Pancreas (tissue), 10 donors: Measurements from ENCODE around the gene UQCC5. TPM values are rescaled to one million over a fixed set of nuclear protein-coding genes. Genes with fewer than 3 reads are reported as not detected.
A peak's percentile ranks its signal among the peaks of the same experiment; 100 is the strongest.

ENCODE experiments used
- ATAC-seq, 4 donors: fragments of 200-7000 bp; cut with Tn5 transposase; one replicate each; pipeline versions ENCODE4 v1.8.0 to v1.9.1; 2020; ENCODE audit warnings: mild to moderate bottlenecking in 4 of 4, moderate library complexity in 4 of 4
- DNase-seq, 6 donors: peaks; one replicate each; pipeline ENCODE4 v3.0.0-alpha.2; 2020
- FAIRE-seq: peaks from 2 replicates; lab custom pipeline; 2012; peaks lifted over from hg19 to GRCh38; lab: Jason Lieb, UNC
- H3K27ac ChIP-seq, 4 donors: fragments of 200-600 bp; sonication (generic); 1 replicate in 3 of 4; 2 replicates in 1 of 4; pipeline versions ENCODE4 v1.5.0 to v1.8.0; 2020
- H3K27me3 ChIP-seq, 4 donors: fragments of 200-600 bp; one replicate each; pipeline ENCODE4 v1.8.0; 2021
- H3K36me3 ChIP-seq, 3 donors: fragments of 200-600 bp; sonication (generic) in 1 of 3; one replicate each; pipeline versions ENCODE4 v1.5.0 to v1.8.0; 2020 to 2021
- H3K4me1 ChIP-seq, 3 donors: fragments of 200-600 bp; one replicate each; pipeline ENCODE4 v1.8.0; 2021
- H3K4me3 ChIP-seq, 4 donors: fragments of 200-600 bp; sonication (generic) in 2 of 4; one replicate each; pipeline versions ENCODE4 v1.5.0 to v1.8.0; 2020 to 2021
- H3K9me3 ChIP-seq, 4 donors: fragments of 200-600 bp; one replicate each; pipeline ENCODE4 v1.8.0; 2021
- WGBS, 2 donors: extraction: QIAGEN DNeasy Blood & Tissue Kit; methylation state at CpG; one replicate each; pipeline ENCODE4 v1.1.7; 2013; 5-methylcytosine and 5-hydroxymethylcytosine counted together
- intact Hi-C, 3 donors: fragments of 100-400 bp; cut with DNase I; formaldehyde crosslinking; loops; one replicate each; pipeline versions ENCODE4 v1.11.1 to v1.14.2; 2022
- polyA plus RNA-seq, 2 donors: library from polyadenylated mRNA; stranded (reverse); fragments of 200-250 nt; gene quantifications; one replicate each; pipeline ENCODE4 v1.2.3, GENCODE V29; 2013
- total RNA-seq, 6 donors: library from RNA; stranded (reverse); fragmentation: NEBNext Ultra II Directional in 4 of 6; extraction: Animal tissue kit (Norgen Biotek cat#: 25700) in 4 of 6; gene quantifications; one replicate each; pipeline versions ENCODE4 v1.2.1 to v1.2.4, GENCODE V29; 2021 to 2023
- TF ChIP-seq, protein P1 (sequence below), 4 donors: fragments of 200-600 bp; sonication (generic) in 3 of 4; IDR thresholded peaks; one replicate each; pipeline versions ENCODE4 v1.5.0 to v1.8.0; 2021; ENCODE audit warnings: antibody characterized with exemption in 4 of 4
- donor health status: healthy with polysubstance abuse.
- donor health status: DM: no; HTN: no; CAD: no; lungs with moderate emphysema.
- donor health status: DM: no; HTN: no; CAD: no.
- donor health status: control.
- donor health status: control.
- donor health status: Bipolar disorder and iron deficiency.
- donor health status: DM: yes; HTN: yes; CAD: no.
- donor health status: DM: no; HTN: no; CAD: no.
- donor health status: DM: no; HTN: no; CAD: no.
- donor health status: DM: yes; HTN: yes; CAD: no.

Gene UQCC5
- total and polyA plus RNA-seq, 8 donors, result 5.0 to 41.8 (median 7.7) TPM

DNA sequence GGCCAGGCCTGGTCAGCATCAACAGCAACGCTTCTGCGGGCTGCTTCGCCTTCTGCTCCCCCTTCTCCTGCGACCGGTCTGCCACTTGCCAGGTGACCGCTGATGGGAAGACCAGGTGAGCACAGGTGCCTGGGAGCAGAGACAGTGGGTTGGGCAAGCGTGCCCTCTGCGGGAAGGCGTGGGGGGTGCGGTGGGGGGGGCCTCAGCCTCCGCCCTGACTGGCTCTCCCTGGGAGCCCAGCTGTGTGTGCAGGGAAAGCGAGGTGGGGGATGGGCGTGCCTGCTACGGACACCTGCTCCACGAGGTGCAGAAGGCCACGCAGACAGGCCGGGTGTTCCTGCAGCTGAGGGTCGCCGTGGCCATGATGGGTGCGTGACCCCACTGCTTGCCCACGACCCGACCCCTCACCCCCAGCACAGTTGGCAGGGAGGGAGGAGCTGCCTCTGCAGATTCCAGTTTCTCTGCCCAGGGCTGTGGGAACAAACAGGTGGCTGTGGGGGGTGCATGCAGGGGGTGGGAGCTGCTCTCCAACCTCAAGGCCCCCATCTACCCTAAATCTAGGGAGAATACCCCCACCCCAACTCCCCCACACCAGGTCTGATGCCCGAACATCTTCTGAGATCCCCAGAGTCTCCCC is 32.5 kb upstream of the UQCC5 start:
- TF ChIP-seq, protein P1, sequence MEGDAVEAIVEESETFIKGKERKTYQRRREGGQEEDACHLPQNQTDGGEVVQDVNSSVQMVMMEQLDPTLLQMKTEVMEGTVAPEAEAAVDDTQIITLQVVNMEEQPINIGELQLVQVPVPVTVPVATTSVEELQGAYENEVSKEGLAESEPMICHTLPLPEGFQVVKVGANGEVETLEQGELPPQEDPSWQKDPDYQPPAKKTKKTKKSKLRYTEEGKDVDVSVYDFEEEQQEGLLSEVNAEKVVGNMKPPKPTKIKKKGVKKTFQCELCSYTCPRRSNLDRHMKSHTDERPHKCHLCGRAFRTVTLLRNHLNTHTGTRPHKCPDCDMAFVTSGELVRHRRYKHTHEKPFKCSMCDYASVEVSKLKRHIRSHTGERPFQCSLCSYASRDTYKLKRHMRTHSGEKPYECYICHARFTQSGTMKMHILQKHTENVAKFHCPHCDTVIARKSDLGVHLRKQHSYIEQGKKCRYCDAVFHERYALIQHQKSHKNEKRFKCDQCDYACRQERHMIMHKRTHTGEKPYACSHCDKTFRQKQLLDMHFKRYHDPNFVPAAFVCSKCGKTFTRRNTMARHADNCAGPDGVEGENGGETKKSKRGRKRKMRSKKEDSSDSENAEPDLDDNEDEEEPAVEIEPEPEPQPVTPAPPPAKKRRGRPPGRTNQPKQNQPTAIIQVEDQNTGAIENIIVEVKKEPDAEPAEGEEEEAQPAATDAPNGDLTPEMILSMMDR (IDR thresholded peaks at IDR 0.05), result no peak
- FAIRE-seq, result no peak
- 19 to 29% methylated on average over 21 to 23 of the region's 23 CpGs for WGBS, 2 donors

DNA sequence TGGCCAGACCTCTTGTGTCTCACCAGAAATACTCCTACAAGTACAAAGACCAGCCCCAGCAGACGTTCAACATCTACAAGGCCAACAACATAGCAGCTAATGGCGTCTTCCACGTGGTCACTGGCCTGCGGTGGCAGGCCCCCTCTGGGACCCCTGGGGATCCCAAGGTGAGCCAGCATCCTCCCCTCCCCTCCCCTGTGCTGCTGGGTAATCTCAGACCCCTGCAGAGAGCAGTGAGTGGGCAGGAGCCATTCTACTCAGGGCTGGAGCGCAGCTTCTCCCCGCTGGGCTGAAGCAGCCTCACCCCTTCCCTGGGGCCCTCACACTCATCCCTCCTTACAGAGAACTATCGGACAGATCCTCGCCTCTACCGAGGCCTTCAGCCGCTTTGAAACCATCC is 31.4 kb upstream of the UQCC5 start:
- Histone ChIP-seq H3K27me3 (no peaks in the 10 kb centered on the region), H3K36me3 (no peaks in the 10 kb centered on the region), H3K9me3 (no peaks in the 10 kb centered on the region), H3K4me1 (no peaks in the 10 kb centered on the region), H3K27ac (no peak overlapping the region), H3K4me3 (no peak overlapping the region)
- WGBS, 2 donors, result 88 to 89% methylated on average over 10 of the region's 10 CpGs
- no peak for ATAC-seq
- no peak for DNase-seq
- FAIRE-seq, result no peak
- intact Hi-C loops, result no loop called here
- TF ChIP-seq, protein P1 (IDR thresholded peaks at IDR 0.05), result no peak

More for the DNA sequence above, 32.5 kb upstream of the UQCC5 start:
- H3K9me3 ChIP-seq, result no peaks in the 10 kb centered on the region
- H3K36me3 ChIP-seq, result no peaks in the 10 kb centered on the region
- DNase-seq (peak in 4 of 6 donors; percentile 30 to 80 (median 56)), ATAC-seq (peak; percentile 47 to 91 (median 58))
- intact Hi-C loops, result no loop called here
- no peak overlapping the region for H3K27ac ChIP-seq
- no peaks in the 10 kb centered on the region for H3K4me1 ChIP-seq
- H3K27me3 ChIP-seq, result no peaks in the 10 kb centered on the region
- peak overlapping the region in 2 of 4 donors; percentile 5 to 8 for H3K4me3 ChIP-seq

DNA sequence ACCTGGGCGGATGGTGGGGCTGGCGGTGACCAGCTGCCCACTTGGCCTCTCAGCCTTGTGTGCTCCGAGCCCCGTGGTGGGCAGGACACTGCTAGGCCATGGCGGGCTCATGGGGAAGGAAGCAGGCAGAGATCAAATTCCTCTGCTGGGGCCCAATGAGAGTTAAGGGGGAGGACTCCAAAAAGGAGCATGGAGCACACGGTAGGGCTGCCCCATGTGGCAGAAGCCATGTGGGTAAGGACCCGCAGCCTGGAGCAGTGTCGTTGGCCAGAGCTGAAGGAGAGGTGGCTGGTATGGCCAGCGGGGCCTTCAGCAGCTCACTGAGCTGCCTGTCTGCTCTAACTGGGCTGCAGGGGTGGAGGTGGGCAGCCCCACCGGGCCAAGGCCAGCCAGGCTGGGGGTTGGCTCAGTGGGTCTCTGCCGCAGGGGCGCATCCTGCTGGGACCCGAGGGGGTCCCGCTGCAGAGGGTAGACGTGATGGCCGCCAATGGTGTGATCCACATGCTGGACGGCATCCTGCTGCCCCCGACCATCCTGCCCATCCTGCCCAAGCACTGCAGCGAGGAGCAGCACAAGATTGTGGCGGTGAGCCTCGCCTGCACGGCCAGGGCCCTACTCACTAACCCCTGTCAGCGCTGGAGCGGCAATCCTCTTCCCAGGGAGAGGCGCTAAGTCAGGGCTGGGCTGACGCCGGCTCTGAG is 30.0 kb upstream of the UQCC5 start:
- Histone ChIP-seq H3K9me3 (no peaks in the 10 kb centered on the region), H3K4me1 (no peaks in the 10 kb centered on the region), H3K4me3 (no peak overlapping the region), H3K27me3 (no peaks in the 10 kb centered on the region), H3K27ac (no peak overlapping the region), H3K36me3 (no peaks in the 10 kb centered on the region)
- intact Hi-C loops, result no loop called here
- ATAC-seq (no peak), FAIRE-seq (no peak), DNase-seq (no peak)
- 84 to 88% methylated on average over 23 to 27 of the region's 27 CpGs for WGBS, 2 donors
- TF ChIP-seq, protein P1 (IDR thresholded peaks at IDR 0.05), result no peak

DNA sequence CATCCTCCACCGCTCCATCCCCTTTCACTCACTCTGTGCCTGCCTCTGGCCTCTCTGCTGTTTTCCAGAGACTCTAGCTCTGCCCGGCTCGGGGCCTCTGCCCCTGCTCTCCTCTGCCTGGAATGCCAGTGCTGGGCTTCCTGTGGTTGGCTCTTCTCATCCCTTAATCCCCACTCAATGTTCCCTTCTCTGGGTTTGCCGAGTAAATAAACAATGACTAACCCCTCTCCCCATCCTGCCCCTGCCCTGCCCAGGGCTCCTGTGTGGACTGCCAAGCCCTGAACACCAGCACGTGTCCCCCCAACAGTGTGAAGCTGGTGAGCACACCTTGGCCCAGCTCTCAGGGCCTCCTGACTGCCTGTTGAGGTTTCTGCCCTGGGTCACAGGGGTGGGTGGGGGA is 29.0 kb upstream of the UQCC5 start:
- 90 to 93% methylated on average over 5 of the region's 5 CpGs for WGBS, 2 donors

More for the DNA sequence above, 29.0 kb upstream of the UQCC5 start:
- H3K4me3 ChIP-seq, result no peak overlapping the region
- no peaks in the 10 kb centered on the region for H3K27me3 ChIP-seq
- intact Hi-C loops, result no loop called here
- H3K36me3 ChIP-seq, result no peaks in the 10 kb centered on the region
- no peak for DNase-seq
- no peaks in the 10 kb centered on the region for H3K4me1 ChIP-seq
- no peak for ATAC-seq
- H3K9me3 ChIP-seq, result no peaks in the 10 kb centered on the region
- no peak for FAIRE-seq
- TF ChIP-seq, protein P1 (IDR thresholded peaks at IDR 0.05), result no peak
- no peak overlapping the region for H3K27ac ChIP-seq
